H1 (cell line): ENCODE measurements around the gene KLHL36. TPM values are rescaled to one million over a fixed set of nuclear protein-coding genes. Genes with fewer than 3 reads are reported as not detected.

Source experiments
- CTCF ChIA-PET: fragments of 300-600 bp; sonication (Branson Sonifier 250); formaldehyde crosslinking; loops from one replicate; lab custom pipeline; 2021; ENCODE audit not compliant: partially characterized antibody; lab: Charles Lee
- POLR2A ChIA-PET: fragments of 300-600 bp; sonication (Branson Sonifier 250); formaldehyde crosslinking; loops from one replicate; lab custom pipeline; 2021; ENCODE audit warnings: inconsistent platforms; ENCODE audit not compliant: partially characterized antibody; lab: Charles Lee
- DNase-seq, 2 experiments: peaks; one replicate each; pipeline versions ENCODE4 v3.0.0 to v3.0.0-alpha.2; 2010 to 2022; ENCODE audit warnings: low spot score in 2 of 2, low read depth in 1 of 2, mixed read lengths in 1 of 2
- FAIRE-seq: peaks from 2 replicates; lab custom pipeline; 2011; peaks lifted over from hg19 to GRCh38; lab: Jason Lieb, UNC
- H2AFZ ChIP-seq: 2 replicates; pipeline ENCODE4 v1.8.1; 2012; ENCODE audit warnings: low read length, inconsistent platforms
- H2AK5ac ChIP-seq: 2 replicates; pipeline ENCODE4 v1.6.1; 2013; ENCODE audit warnings: low read depth, low read length
- H2BK120ac ChIP-seq: replicated peaks from 2 replicates; pipeline ENCODE3; 2013; ENCODE audit warnings: low read depth, low read length, inconsistent platforms
- H2BK12ac ChIP-seq: 2 replicates; pipeline ENCODE4 v1.6.1; 2013; ENCODE audit warnings: low read depth, low read length
- H2BK15ac ChIP-seq: 2 replicates; pipeline ENCODE4 v1.6.1; 2013; ENCODE audit warnings: low read length
- H2BK20ac ChIP-seq: 2 replicates; pipeline ENCODE4 v1.6.1; 2013; ENCODE audit warnings: low read length
- H2BK5ac ChIP-seq: 2 replicates; pipeline ENCODE4 v1.6.1; 2013; ENCODE audit warnings: low read depth, low read length
- H3K14ac ChIP-seq: 2 replicates; pipeline ENCODE4 v1.6.1; 2013; ENCODE audit warnings: inconsistent platforms; ENCODE audit not compliant: insufficient read length
- H3K18ac ChIP-seq: 2 replicates; pipeline ENCODE4 v1.6.1; 2013; ENCODE audit warnings: low read length; ENCODE audit errors: extremely low read depth
- H3K23ac ChIP-seq: 2 replicates; pipeline ENCODE4 v1.6.1; 2013; ENCODE audit warnings: inconsistent platforms; ENCODE audit not compliant: insufficient read length
- H3K23me2 ChIP-seq: 2 replicates; pipeline ENCODE4 v1.6.1; 2013; ENCODE audit warnings: low read depth, low read length
- H3K27ac ChIP-seq: 2 replicates; pipeline ENCODE4 v1.6.1; 2011; ENCODE audit warnings: low read depth, low read length, inconsistent platforms
- H3K27me3 ChIP-seq, 4 experiments: replicated peaks in 1 of 4; 1 replicate in 1 of 4; 2 replicates in 3 of 4; pipeline versions ENCODE4 v1.6.1 to v1.8.1; 2011 to 2013; ENCODE audit warnings: low read length in 3 of 4, mild to moderate bottlenecking in 3 of 4, inconsistent platforms in 2 of 4, mixed read lengths in 2 of 4, moderate library complexity in 1 of 4; ENCODE audit not compliant: control insufficient read depth in 3 of 4, insufficient read depth in 3 of 4; ENCODE audit errors: extremely low read depth in 1 of 4
- H3K36me3 ChIP-seq, 4 experiments: 2 replicates each; pipeline versions ENCODE4 v1.6.1 to v1.8.1; 2011 to 2013; ENCODE audit warnings: mild to moderate bottlenecking in 4 of 4, low read length in 3 of 4, moderate library complexity in 2 of 4, control low read depth in 1 of 4, inconsistent platforms in 1 of 4; ENCODE audit not compliant: insufficient read depth in 4 of 4, control insufficient read depth in 2 of 4
- H3K4ac ChIP-seq: replicated peaks from 2 replicates; pipeline ENCODE3; 2013; ENCODE audit warnings: low read length, low read depth, mixed read lengths, inconsistent platforms; ENCODE audit not compliant: insufficient read length
- H3K4me1 ChIP-seq, 4 experiments: replicated peaks in 1 of 4; 1 replicate in 1 of 4; 2 replicates in 3 of 4; pipeline versions ENCODE4 v1.6.1 to v1.8.1; 2011 to 2013; ENCODE audit warnings: low read length in 3 of 4, inconsistent platforms in 2 of 4, mixed read lengths in 1 of 4; ENCODE audit not compliant: insufficient read depth in 4 of 4, control insufficient read depth in 3 of 4
- H3K4me2 ChIP-seq, 2 experiments: 2 replicates each; pipeline versions ENCODE4 v1.6.1 to v1.8.1; 2011 to 2013; ENCODE audit warnings: low read depth in 2 of 2, low read length in 2 of 2, control low read depth in 1 of 2, inconsistent platforms in 1 of 2, mild to moderate bottlenecking in 1 of 2; ENCODE audit not compliant: insufficient read depth in 1 of 2
- H3K4me3 ChIP-seq, 4 experiments: fragments of 200-600, 300-600 bp in 1 of 4; sonication (generic), shearing (Covaris generic), sonication (Bioruptor Twin) in 1 of 4; 2 replicates each; pipeline versions ENCODE4 v1.5.1 to v1.8.1; 2011 to 2016; ENCODE audit warnings: low read length in 4 of 4, low read depth in 3 of 4, control low read depth in 2 of 4, inconsistent platforms in 2 of 4, mild to moderate bottlenecking in 2 of 4, mixed read lengths in 1 of 4, moderate library complexity in 1 of 4; ENCODE audit not compliant: insufficient read depth in 2 of 4; ENCODE audit errors: extremely low read depth in 1 of 4
- H3K56ac ChIP-seq: replicated peaks from 2 replicates; pipeline ENCODE3; 2013; ENCODE audit warnings: low read depth, mild to moderate bottlenecking, mixed read lengths, low read length, inconsistent platforms; ENCODE audit not compliant: insufficient read length
- H3K79me1 ChIP-seq: 2 replicates; pipeline ENCODE4 v1.6.1; 2013; ENCODE audit warnings: low read depth, low read length, control low read depth
- H3K79me2 ChIP-seq, 2 experiments: 2 replicates each; pipeline versions ENCODE4 v1.6.1 to v1.8.1; 2012 to 2013; ENCODE audit warnings: low read length in 2 of 2, mild to moderate bottlenecking in 2 of 2, inconsistent platforms in 1 of 2; ENCODE audit not compliant: insufficient read depth in 2 of 2, control insufficient read depth in 1 of 2
- H3K9ac ChIP-seq, 4 experiments: replicated peaks in 1 of 4; 1 replicate in 1 of 4; 2 replicates in 3 of 4; pipeline versions ENCODE4 v1.6.1 to v1.8.1; 2011 to 2013; ENCODE audit warnings: low read depth in 3 of 4, low read length in 3 of 4, control low read depth in 2 of 4, mild to moderate bottlenecking in 2 of 4, moderate library complexity in 2 of 4, inconsistent platforms in 1 of 4; ENCODE audit errors: extremely low read depth in 1 of 4
- H3K9me3 ChIP-seq, 2 experiments: 2 replicates each; pipeline versions ENCODE4 v1.6.1 to v1.8.1; 2012 to 2013; ENCODE audit warnings: mild to moderate bottlenecking in 2 of 2, moderate library complexity in 2 of 2, control low read depth in 1 of 2, inconsistent platforms in 1 of 2, low read depth in 1 of 2, low read length in 1 of 2, mixed read lengths in 1 of 2; ENCODE audit not compliant: insufficient read depth in 2 of 2
- H4K20me1 ChIP-seq, 2 experiments: replicated peaks in 1 of 2; 2 replicates each; pipeline versions ENCODE3 to v1.8.1; 2011 to 2013; ENCODE audit warnings: inconsistent platforms in 2 of 2, low read length in 2 of 2, mild to moderate bottlenecking in 1 of 2; ENCODE audit not compliant: insufficient read depth in 2 of 2, control insufficient read depth in 1 of 2
- H4K5ac ChIP-seq: 2 replicates; pipeline ENCODE4 v1.6.1; 2013; ENCODE audit warnings: low read length, low read depth, mixed read lengths, inconsistent platforms; ENCODE audit not compliant: insufficient read length
- H4K8ac ChIP-seq: 2 replicates; pipeline ENCODE4 v1.8.0; 2013; ENCODE audit warnings: mild to moderate bottlenecking, moderate library complexity, low read length, inconsistent platforms; ENCODE audit not compliant: insufficient read depth; ENCODE audit errors: extremely low read depth
- H4K91ac ChIP-seq: replicated peaks from 2 replicates; pipeline ENCODE3; 2013; ENCODE audit warnings: low read length, mixed read lengths, inconsistent platforms; ENCODE audit not compliant: insufficient read length
- ASH2L ChIP-seq: fragments of 200-600, 300-600 bp; sonication (generic); IDR thresholded peaks from one replicate; pipeline ENCODE4 v1.7.1; 2017; ENCODE audit warnings: low read length
- BACH1 ChIP-seq: IDR thresholded peaks from 2 replicates; pipeline ENCODE4 v1.6.1; 2012; ENCODE audit warnings: low read length, improper control_type of control experiment
- BCL11A ChIP-seq, 2 experiments: IDR thresholded peaks; one replicate each; pipeline ENCODE4 v1.6.1; 2011; ENCODE audit warnings: low read depth in 2 of 2, low read length in 2 of 2, mild to moderate bottlenecking in 2 of 2
- EZH2 ChIP-seq: fragments of 200-600 bp; sonication (generic); IDR thresholded peaks from 2 replicates; pipeline ENCODE4 v1.7.1; 2012; ENCODE audit warnings: low read depth, mild to moderate bottlenecking, moderate library complexity, low read length, inconsistent platforms; ENCODE audit not compliant: severe bottlenecking
- GABPA ChIP-seq: IDR thresholded peaks from 2 replicates; pipeline ENCODE4 v1.6.1; 2011; ENCODE audit warnings: mild to moderate bottlenecking, low read length, moderate library complexity, borderline replicate concordance; ENCODE audit not compliant: insufficient read depth
- POU5F1 ChIP-seq: IDR thresholded peaks from 2 replicates; pipeline ENCODE4 v1.6.1; 2011; ENCODE audit warnings: low read depth, mild to moderate bottlenecking, low read length, moderate library complexity
- RXRA ChIP-seq: IDR thresholded peaks from 2 replicates; pipeline ENCODE4 v1.6.1; 2011; ENCODE audit warnings: low read depth, mild to moderate bottlenecking, low read length, moderate library complexity; ENCODE audit not compliant: insufficient read depth
- SP1 ChIP-seq: IDR thresholded peaks from 2 replicates; pipeline ENCODE4 v1.6.1; 2011; ENCODE audit warnings: low read depth, low read length
- SRF ChIP-seq: IDR thresholded peaks from 2 replicates; pipeline ENCODE4 v1.6.1; 2011; ENCODE audit warnings: mild to moderate bottlenecking, low read depth, low read length, moderate library complexity
- YY1 ChIP-seq: IDR thresholded peaks from 2 replicates; pipeline ENCODE4 v1.6.1; 2011; ENCODE audit warnings: low read depth, mild to moderate bottlenecking, low read length
- WGBS, 2 experiments: shearing (Covaris generic) in 1 of 2; methylation state at CpG; one replicate each; pipeline versions ENCODE4 v1.1.6 to v1.1.7; 2013 to 2015; ENCODE audit warnings: low lambda C conversion rate in 2 of 2, mixed read lengths in 2 of 2, inconsistent platforms in 1 of 2, low coverage in 1 of 2, missing lambda C conversion rate in 1 of 2; ENCODE audit not compliant: insufficient replicate concordance in 2 of 2, insufficient coverage in 1 of 2, insufficient read length in 1 of 2; ENCODE audit errors: extremely low coverage in 1 of 2, missing lambda C conversion rate in 1 of 2; 5-methylcytosine and 5-hydroxymethylcytosine counted together
- polyA plus RNA-seq, 7 experiments: library from polyadenylated mRNA; depleted of rRNA in 3 of 7; stranded (reverse) in 5 of 7; unstranded in 2 of 7; fragments of >200 nt in 5 of 7; fragments of 200-250 nt in 2 of 7; gene quantifications; 1 replicate in 5 of 7; 2 replicates in 1 of 7; 4 replicates in 1 of 7; pipeline versions ENCODE4 v1.2.1 to v1.2.3, GENCODE V29; 2011 to 2013; ENCODE audit warnings: missing spikeins in 2 of 7, mixed read lengths in 2 of 7
- total RNA-seq: library from RNA; stranded (reverse); fragmentation: NEBNext Ultra II Directional; extraction: Animal tissue kit (Norgen Biotek cat#: 25700); gene quantifications from 2 replicates; pipeline ENCODE4 v1.2.1, GENCODE V29; 2021
- TF ChIP-seq, protein P1 (sequence below): IDR thresholded peaks from 2 replicates; pipeline ENCODE4 v1.6.1; 2011; ENCODE audit warnings: low read depth, mild to moderate bottlenecking, low read length; ENCODE audit not compliant: insufficient read depth

KLHL36 gene
- total and polyA plus RNA-seq, 2 of the 8 experiments (the other 6 are each of a cell fraction or from before 2014, with no cell fraction given): 22.9 to 33.6 TPM

- Histone ChIP-seq H3K18ac (no peak overlapping the region), H3K23ac (no peak overlapping the region), H2AFZ (no peak overlapping the region), H4K5ac (no peak overlapping the region), H3K36me3 (peaks cover 8 to 24% (median 19%) of the 10 kb centered on the region in 4 experiments; a peak in 6 of 8 replicates), H3K79me1 (no peaks in the 10 kb centered on the region; the same call in 1 of the 2 replicates), H4K8ac (no peak overlapping the region; the same call in 1 of the 2 replicates), H4K20me1 (no peaks in the 10 kb centered on the region), H3K23me2 (no peaks in the 10 kb centered on the region), H3K27ac (no peak overlapping the region), H3K4ac (no peak overlapping the region), H3K27me3 (no peaks in the 10 kb centered on the region), H3K9ac (no peak overlapping the region), H3K56ac (no peak overlapping the region), H4K91ac (no peak overlapping the region), H2AK5ac (no peak overlapping the region), H2BK12ac (no peak overlapping the region), H3K9me3 (no peaks in the 10 kb centered on the region), H2BK15ac (no peak overlapping the region), H3K4me2 (no peak overlapping the region), H2BK20ac (no peak overlapping the region), H2BK120ac (no peak overlapping the region), H3K4me3 (no peak overlapping the region), H3K14ac (no peak overlapping the region), H3K79me2 (no peaks in the 10 kb centered on the region), H3K4me1 (peaks cover 0 to 5% (median 0%) of the 10 kb centered on the region in 4 experiments; a peak in 1 of 7 replicates), H2BK5ac (no peak overlapping the region)
- CTCF ChIA-PET: interaction anchor here (0.6 to 4.7 kb wide), 8 partner anchors 9 to 66 kb away, joined by 3 to 44 read pairs (median 4); no protein-coding TSS in a partner anchor
- no peak for DNase-seq
- WGBS, 2 experiments: 95% methylated on average over 51 of the region's 51 CpGs; no CpG with 5 or more reads in 1 of the 2 experiments
- POLR2A ChIA-PET: interaction anchor here (0.9 to 1.0 kb wide), 2 partner anchors 11 to 58 kb away, joined by 3 to 4 read pairs; no protein-coding TSS in a partner anchor
- FAIRE-seq: no peak
- TF ChIP-seq RXRA (no peak), POU5F1 (no peak), SP1 (no peak), ASH2L (no peak), SRF (no peak), BCL11A (IDR thresholded peaks at IDR 0.05; ENCODE audit: low read depth in 2 of 2, low read length in 2 of 2) (no peak), YY1 (no peak), GABPA (no peak), EZH2 (no peak), BACH1 (no peak)
- TF ChIP-seq, protein P1, sequence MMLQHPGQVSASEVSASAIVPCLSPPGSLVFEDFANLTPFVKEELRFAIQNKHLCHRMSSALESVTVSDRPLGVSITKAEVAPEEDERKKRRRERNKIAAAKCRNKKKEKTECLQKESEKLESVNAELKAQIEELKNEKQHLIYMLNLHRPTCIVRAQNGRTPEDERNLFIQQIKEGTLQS: no peak
Observed at GRCh38 chr16:84661418-84662060, 13.2 kb downstream of the KLHL36 start.
